Prostate gland (tissue), 2 donors: ENCODE data around the gene NTN1. TPM values are rescaled to one million over a fixed set of nuclear protein-coding genes. Genes with fewer than 3 reads are reported as not detected.

ENCODE experiments used
- DNase-seq: peaks from one replicate; pipeline ENCODE4 v3.0.0-alpha.2; 2019; ENCODE audit warnings: low spot score
- H3K27ac ChIP-seq, 2 donors: fragments of 200-600 bp; sonication (generic); 2 replicates each; pipeline ENCODE4 v1.5.1; 2017 to 2019
- H3K27me3 ChIP-seq: fragments of 200-600 bp; sonication (generic); replicated peaks from 2 replicates; pipeline ENCODE4 v1.5.1; 2019; ENCODE audit not compliant: insufficient read depth
- H3K36me3 ChIP-seq, 2 donors: fragments of 200-600 bp; sonication (generic); 1 replicate in 1 of 2; 2 replicates in 1 of 2; pipeline versions ENCODE4 v1.5.1 to v1.8.1; 2017 to 2019
- H3K4me1 ChIP-seq: fragments of 200-600 bp; sonication (generic); replicated peaks from 2 replicates; pipeline ENCODE4 v1.5.1; 2019
- H3K4me3 ChIP-seq, 2 donors: fragments of 200-600 bp; sonication (generic); 2 replicates each; pipeline ENCODE4 v1.5.1; 2017 to 2019
- H3K9me3 ChIP-seq: fragments of 200-600 bp; sonication (generic); 2 replicates; pipeline ENCODE4 v1.5.1; 2017
- POLR2A ChIP-seq: fragments of 450-650 bp; IDR thresholded peaks from one replicate; pipeline ENCODE4 v1.6.1; 2016; ENCODE audit warnings: antibody characterized with exemption, mild to moderate bottlenecking
- POLR2AphosphoS5 ChIP-seq: sonication (generic); formaldehyde crosslinking; IDR thresholded peaks from one replicate; pipeline ENCODE4 v1.6.1; 2017; ENCODE audit warnings: antibody characterized with exemption
- WGBS: methylation state at CpG from one replicate; pipeline ENCODE4 v1.1.5; 2018; 5-methylcytosine and 5-hydroxymethylcytosine counted together
- intact Hi-C: fragments of 100-400 bp; cut with DNase I; formaldehyde crosslinking; loops from one replicate; pipeline ENCODE4 v1.14.2; 2022
- total RNA-seq, 2 donors: library from RNA; depleted of rRNA; stranded (reverse); fragments of >200 nt; gene quantifications; one replicate each; pipeline ENCODE4 v1.1.0, GENCODE V29; 2016
- TF ChIP-seq, protein P1 (sequence below), 4 experiments: fragments of 200-600 bp in 2 of 4; fragments of 450-650 bp in 2 of 4; sonication (generic) in 2 of 4; IDR thresholded peaks; 1 replicate in 3 of 4; 2 replicates in 1 of 4; pipeline ENCODE4 v1.5.1; 2016 to 2019; ENCODE audit warnings: antibody characterized with exemption in 4 of 4, mild to moderate bottlenecking in 2 of 4, moderate library complexity in 2 of 4

The NTN1 gene
- total RNA-seq, 2 donors from 2014 or later, result 9.2 to 11.4 TPM

DNA sequence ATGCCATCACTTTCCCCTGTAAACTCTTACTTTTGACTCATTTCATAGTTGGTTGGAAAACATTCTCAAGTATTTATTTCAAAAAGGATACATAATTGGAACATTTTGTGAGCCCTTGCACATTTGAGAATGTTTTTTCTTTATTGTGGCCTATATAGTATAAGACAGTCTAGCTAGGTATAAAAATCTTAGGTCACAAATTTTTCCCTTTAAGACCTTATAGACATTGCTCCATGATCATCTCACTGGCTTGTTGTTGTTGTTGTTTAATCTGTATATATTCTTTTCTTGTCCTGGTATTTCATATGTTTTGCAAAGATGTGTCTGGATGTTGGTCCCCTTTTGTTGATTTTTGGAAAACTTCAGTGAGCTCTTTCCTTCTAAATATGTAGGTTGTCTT is 194.2 kb downstream of the NTN1 start:
- intact Hi-C loops, result no loop called here
- H3K27ac ChIP-seq, result no peak overlapping the region
- TF ChIP-seq POLR2A (no peak), POLR2AphosphoS5 (no peak)
- TF ChIP-seq, protein P1, sequence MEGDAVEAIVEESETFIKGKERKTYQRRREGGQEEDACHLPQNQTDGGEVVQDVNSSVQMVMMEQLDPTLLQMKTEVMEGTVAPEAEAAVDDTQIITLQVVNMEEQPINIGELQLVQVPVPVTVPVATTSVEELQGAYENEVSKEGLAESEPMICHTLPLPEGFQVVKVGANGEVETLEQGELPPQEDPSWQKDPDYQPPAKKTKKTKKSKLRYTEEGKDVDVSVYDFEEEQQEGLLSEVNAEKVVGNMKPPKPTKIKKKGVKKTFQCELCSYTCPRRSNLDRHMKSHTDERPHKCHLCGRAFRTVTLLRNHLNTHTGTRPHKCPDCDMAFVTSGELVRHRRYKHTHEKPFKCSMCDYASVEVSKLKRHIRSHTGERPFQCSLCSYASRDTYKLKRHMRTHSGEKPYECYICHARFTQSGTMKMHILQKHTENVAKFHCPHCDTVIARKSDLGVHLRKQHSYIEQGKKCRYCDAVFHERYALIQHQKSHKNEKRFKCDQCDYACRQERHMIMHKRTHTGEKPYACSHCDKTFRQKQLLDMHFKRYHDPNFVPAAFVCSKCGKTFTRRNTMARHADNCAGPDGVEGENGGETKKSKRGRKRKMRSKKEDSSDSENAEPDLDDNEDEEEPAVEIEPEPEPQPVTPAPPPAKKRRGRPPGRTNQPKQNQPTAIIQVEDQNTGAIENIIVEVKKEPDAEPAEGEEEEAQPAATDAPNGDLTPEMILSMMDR (IDR thresholded peaks at IDR 0.05), result no peak
- no peak for DNase-seq
- H3K27me3 ChIP-seq, result no peaks in the 10 kb centered on the region
- no peaks in the 10 kb centered on the region for H3K9me3 ChIP-seq
- no peaks in the 10 kb centered on the region for H3K4me1 ChIP-seq
- no peaks in the 10 kb centered on the region for H3K36me3 ChIP-seq
- H3K4me3 ChIP-seq, result no peak overlapping the region

DNA sequence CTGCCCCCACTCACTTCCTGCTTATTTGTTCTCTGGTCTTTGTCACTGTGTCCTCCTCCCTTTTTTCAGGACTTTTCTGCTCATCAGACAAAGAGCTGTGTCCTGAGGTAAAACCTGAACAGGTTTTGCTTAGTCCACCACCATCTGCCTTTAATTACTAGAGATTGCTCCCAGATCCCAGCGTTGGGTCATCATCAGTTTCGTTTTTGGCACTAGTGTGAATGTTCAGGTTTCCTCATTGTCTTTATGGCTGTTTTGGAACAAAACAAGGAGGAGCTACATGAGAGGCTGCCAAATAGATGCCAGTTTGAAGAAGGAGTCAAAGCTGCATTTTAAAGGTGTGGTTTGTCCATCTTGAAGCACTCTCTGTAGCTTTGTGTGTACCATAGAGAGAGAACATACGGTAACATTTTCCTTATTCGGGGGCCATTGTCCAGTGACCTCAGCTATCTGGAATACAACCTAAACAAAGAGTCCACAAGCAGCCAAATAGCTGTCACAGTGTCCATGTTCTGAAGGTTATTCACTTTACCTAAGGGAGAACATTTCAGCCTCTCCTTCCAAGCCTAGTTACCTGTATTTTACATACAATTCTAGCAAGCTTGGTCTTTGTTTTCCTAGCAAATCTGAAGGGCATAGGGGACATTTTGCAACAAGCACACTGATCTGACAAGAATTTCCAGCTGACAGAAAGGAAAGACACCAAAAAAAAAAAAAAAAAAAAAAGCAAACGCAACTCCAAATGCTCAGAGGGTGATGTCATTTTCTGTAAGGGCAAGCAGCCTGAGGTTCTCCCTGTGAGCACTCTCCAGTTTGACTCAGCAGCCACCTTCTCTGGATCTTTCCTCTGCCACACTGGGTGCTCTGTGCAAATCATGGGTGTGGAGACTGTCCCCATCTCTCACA is 196.1 kb downstream of the NTN1 start:
- whole genome bisulfite sequencing, result 9% methylated on average over 5 of the region's 5 CpGs
- intact Hi-C loops, result no loop called here
- peak; percentile 44 for DNase-seq
- H3K27me3 ChIP-seq, result no peaks in the 10 kb centered on the region
- no peaks in the 10 kb centered on the region for H3K4me1 ChIP-seq
- H3K4me3 ChIP-seq, result no peak overlapping the region
- TF ChIP-seq POLR2A (no peak), POLR2AphosphoS5 (peak; percentile 48)
- no peaks in the 10 kb centered on the region for H3K36me3 ChIP-seq
- peak overlapping the region; percentile 55 to 68 for H3K27ac ChIP-seq
- no peaks in the 10 kb centered on the region for H3K9me3 ChIP-seq

DNA sequence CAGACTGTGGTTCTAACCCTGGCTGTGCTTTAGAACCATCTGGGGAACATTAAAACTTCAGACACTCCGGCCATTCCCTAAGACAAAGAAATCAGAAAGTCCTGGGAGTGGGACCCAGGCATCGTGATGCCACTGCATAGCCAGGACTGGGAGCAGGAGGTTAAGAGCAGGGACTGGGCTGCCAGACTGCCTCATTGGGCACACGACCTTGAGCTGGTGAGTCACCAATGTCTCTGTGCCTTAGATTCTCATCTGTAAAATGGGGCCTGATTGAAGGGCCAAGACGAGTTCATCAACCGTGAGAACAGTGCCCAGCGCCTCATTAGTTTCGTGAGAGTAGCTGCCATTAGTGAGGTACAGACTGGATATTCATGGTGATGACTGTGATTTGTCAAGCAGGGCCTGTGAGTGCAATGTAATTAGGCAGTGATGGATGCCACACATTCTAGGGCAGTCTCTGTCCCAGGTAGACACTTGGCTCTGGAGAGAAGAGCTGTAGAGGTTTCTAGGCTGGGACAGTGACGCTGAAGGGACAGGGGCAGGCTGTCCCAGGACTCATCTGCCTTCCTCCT is 196.8 kb downstream of the NTN1 start:
- Histone ChIP-seq H3K27ac (peak overlapping the region; percentile 55 to 68), H3K36me3 (no peaks in the 10 kb centered on the region), H3K9me3 (no peaks in the 10 kb centered on the region), H3K4me1 (no peaks in the 10 kb centered on the region), H3K4me3 (no peak overlapping the region), H3K27me3 (no peaks in the 10 kb centered on the region)
- DNase-seq, result no peak
- WGBS, result 85% methylated on average over 8 of the region's 8 CpGs
- TF ChIP-seq, protein P1 (IDR thresholded peaks at IDR 0.05), result no peak
- no peak for TF ChIP-seq POLR2AphosphoS5
- no peak for TF ChIP-seq POLR2A
- intact Hi-C loops, result no loop called here

DNA sequence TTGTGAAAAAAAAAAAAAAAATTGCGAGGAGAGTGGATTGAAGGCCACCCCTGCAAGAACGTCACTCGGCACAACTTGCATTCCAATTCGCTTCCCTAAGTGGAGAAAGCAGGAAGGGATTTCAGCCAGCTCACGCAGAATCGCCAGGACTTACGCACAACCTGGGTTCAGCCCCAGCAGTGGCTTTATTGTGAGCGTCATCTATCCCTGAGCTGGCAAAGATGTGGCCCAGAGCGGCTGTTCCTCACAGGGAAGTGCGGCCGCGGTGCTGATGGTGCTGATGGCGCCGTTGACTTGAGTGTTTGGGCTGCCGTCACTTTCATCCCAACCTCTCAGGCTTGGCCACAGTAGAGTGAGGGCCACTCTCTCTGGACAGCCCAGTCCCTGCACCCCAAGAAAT is 197.6 kb downstream of the NTN1 start:
- H3K4me3 ChIP-seq, result no peak overlapping the region
- DNase-seq, result no peak
- no peaks in the 10 kb centered on the region for H3K9me3 ChIP-seq
- no peak overlapping the region for H3K27ac ChIP-seq
- no peaks in the 10 kb centered on the region for H3K36me3 ChIP-seq
- H3K27me3 ChIP-seq, result no peaks in the 10 kb centered on the region
- no peaks in the 10 kb centered on the region for H3K4me1 ChIP-seq
- 95% methylated on average over 15 of the region's 15 CpGs for WGBS
- intact Hi-C loops, result no loop called here
- TF ChIP-seq POLR2AphosphoS5, result no peak
- TF ChIP-seq, protein P1 (IDR thresholded peaks at IDR 0.05), result no peak

DNA sequence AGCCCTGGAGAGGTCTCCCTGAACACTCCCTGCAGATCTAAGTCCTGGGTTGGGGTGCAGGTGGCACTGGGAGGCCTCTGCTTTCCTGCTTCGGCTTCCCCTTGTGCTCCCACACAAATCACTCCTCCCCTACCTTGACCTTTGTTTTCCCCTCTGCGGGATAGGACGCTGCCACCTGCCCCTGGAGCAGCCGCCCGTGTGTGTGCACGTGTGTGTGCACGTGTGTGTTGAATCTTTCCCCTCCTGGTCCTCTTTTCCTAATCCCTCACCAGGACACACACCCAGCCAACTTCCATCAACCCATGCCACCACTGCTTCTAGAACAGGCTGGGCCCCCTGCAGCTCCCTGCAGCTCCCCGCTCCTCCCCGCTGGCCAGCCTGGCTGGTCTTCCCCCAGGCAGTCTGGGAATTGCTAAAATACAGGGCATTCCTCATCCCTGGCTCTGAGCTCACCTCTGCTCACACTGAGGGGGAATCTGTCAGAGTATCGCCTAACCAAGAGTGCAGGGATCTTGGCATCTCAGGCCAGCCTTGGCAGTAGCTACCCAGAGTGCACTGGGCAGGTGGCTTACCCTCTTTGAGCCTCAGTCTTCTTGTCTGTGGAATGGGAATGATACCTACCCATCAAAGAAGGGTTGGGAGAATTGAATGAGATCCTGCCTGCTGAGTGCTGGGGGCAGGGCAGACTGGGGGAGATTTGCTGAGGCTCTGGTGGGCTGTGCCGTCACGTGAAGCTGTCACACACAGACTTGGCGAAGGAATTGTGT is 198.5 kb downstream of the NTN1 start:
- H3K4me3 ChIP-seq, result no peak overlapping the region
- H3K27me3 ChIP-seq, result no peaks in the 10 kb centered on the region
- WGBS, result 91% methylated on average over 13 of the region's 13 CpGs
- H3K9me3 ChIP-seq, result no peaks in the 10 kb centered on the region
- no peaks in the 10 kb centered on the region for H3K36me3 ChIP-seq
- H3K27ac ChIP-seq, result no peak overlapping the region
- DNase-seq, result no peak
- intact Hi-C loops, result no loop called here
- no peaks in the 10 kb centered on the region for H3K4me1 ChIP-seq
- TF ChIP-seq POLR2A (no peak), POLR2AphosphoS5 (no peak)
- TF ChIP-seq, protein P1 (IDR thresholded peaks at IDR 0.05), result no peak
